Thyroid gland (tissue), 4 donors: Measurements from ENCODE around the gene B4GALT4. TPM values are rescaled to one million over a fixed set of nuclear protein-coding genes. Genes with fewer than 3 reads are reported as not detected.

Experiments
- DNase-seq, 2 donors: peaks; one replicate each; pipeline ENCODE4 v3.0.0-alpha.2; 2019
- H3K27ac ChIP-seq, 3 donors: fragments of 200-600 bp; sonication (generic); 1 replicate in 2 of 3; 2 replicates in 1 of 3; pipeline ENCODE4 v1.5.1; 2016 to 2019; ENCODE audit warnings: mild to moderate bottlenecking in 1 of 3, moderate library complexity in 1 of 3
- H3K27me3 ChIP-seq: fragments of 200-600 bp; sonication (generic); one replicate; pipeline ENCODE4 v1.5.1; 2019
- H3K36me3 ChIP-seq, 2 donors: fragments of 200-600 bp; sonication (generic); one replicate each; pipeline ENCODE4 v1.5.1; 2016 to 2019
- H3K4me1 ChIP-seq, 2 donors: fragments of 200-600 bp; sonication (generic); one replicate each; pipeline ENCODE4 v1.5.1; 2017 to 2019
- H3K4me3 ChIP-seq, 3 donors: fragments of 200-600 bp; sonication (generic); replicated peaks in 1 of 3; 1 replicate in 2 of 3; 2 replicates in 1 of 3; pipeline ENCODE4 v1.5.1; 2016; ENCODE audit warnings: mild to moderate bottlenecking in 1 of 3
- H3K9me3 ChIP-seq: fragments of 200-600 bp; sonication (generic); one replicate; pipeline ENCODE4 v1.5.1; 2017
- POLR2A ChIP-seq, 2 donors: fragments of 450-650 bp; IDR thresholded peaks; one replicate each; pipeline ENCODE4 v1.6.1; 2017; ENCODE audit warnings: antibody characterized with exemption in 2 of 2, mild to moderate bottlenecking in 2 of 2, moderate library complexity in 1 of 2
- WGBS, 2 donors: methylation state at CpG; one replicate each; pipeline ENCODE4 v1.1.5; 2017; 5-methylcytosine and 5-hydroxymethylcytosine counted together
- intact Hi-C: fragments of 100-400 bp; cut with DNase I; formaldehyde crosslinking; loops from one replicate; pipeline ENCODE4 v1.15.1; 2023
- total RNA-seq, 4 donors: library from RNA; depleted of rRNA; stranded (reverse); fragments of >200 nt; gene quantifications; one replicate each; pipeline ENCODE4 v1.2.3, GENCODE V29; 2016
- TF ChIP-seq, protein P1 (sequence below), 6 experiments: fragments of 200-600 bp in 3 of 6; fragments of 450-650 bp in 3 of 6; sonication (generic) in 3 of 6; IDR thresholded peaks; one replicate each; pipeline ENCODE4 v1.5.1; 2016 to 2019; ENCODE audit warnings: antibody characterized with exemption in 6 of 6, mild to moderate bottlenecking in 2 of 6, inconsistent platforms in 1 of 6, moderate library complexity in 1 of 6

The B4GALT4 gene
- total RNA-seq, 4 donors from 2014 or later, result 18.8 to 23.5 (median 21.3) TPM

- 85 to 86% methylated on average over 7 of the region's 7 CpGs for WGBS, 2 donors
- no peaks in the 10 kb centered on the region for H3K36me3 ChIP-seq
- no peak for DNase-seq
- no peaks in the 10 kb centered on the region for H3K27me3 ChIP-seq
- TF ChIP-seq, protein P1, sequence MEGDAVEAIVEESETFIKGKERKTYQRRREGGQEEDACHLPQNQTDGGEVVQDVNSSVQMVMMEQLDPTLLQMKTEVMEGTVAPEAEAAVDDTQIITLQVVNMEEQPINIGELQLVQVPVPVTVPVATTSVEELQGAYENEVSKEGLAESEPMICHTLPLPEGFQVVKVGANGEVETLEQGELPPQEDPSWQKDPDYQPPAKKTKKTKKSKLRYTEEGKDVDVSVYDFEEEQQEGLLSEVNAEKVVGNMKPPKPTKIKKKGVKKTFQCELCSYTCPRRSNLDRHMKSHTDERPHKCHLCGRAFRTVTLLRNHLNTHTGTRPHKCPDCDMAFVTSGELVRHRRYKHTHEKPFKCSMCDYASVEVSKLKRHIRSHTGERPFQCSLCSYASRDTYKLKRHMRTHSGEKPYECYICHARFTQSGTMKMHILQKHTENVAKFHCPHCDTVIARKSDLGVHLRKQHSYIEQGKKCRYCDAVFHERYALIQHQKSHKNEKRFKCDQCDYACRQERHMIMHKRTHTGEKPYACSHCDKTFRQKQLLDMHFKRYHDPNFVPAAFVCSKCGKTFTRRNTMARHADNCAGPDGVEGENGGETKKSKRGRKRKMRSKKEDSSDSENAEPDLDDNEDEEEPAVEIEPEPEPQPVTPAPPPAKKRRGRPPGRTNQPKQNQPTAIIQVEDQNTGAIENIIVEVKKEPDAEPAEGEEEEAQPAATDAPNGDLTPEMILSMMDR (IDR thresholded peaks at IDR 0.05), result no peak
- no peak for TF ChIP-seq POLR2A (IDR thresholded peaks at IDR 0.05)
- H3K4me1 ChIP-seq, result no peaks in the 10 kb centered on the region
- no peak overlapping the region for H3K27ac ChIP-seq
- no peak overlapping the region for H3K4me3 ChIP-seq
- no peaks in the 10 kb centered on the region for H3K9me3 ChIP-seq
- intact Hi-C loops, result no loop called here
Measured at GRCh38 chr3:119194237-119195150, 46.2 kb downstream of the B4GALT4 start.

DNA sequence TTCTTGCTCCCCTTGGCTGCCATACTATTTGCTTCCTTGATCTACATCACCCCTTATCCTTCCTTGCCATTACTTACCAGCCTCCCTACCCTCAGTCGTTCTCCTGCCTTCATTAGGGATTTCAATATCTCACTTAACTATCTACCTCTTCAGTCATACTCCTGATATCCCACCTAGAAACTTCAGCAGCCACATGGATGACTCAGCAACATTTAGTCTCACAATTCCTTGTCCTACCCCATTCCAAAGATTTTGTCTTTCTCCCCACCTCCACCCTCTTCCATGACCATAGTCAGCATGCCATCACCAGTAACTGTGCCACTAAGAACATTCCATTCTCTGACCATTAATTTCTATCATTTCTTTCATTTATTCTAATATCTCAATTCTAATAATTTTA, 48.9 kb downstream of the B4GALT4 start:
- TF ChIP-seq POLR2A (IDR thresholded peaks at IDR 0.05), result no peak
- TF ChIP-seq, protein P1 (IDR thresholded peaks at IDR 0.05), result no peak
- no peak for DNase-seq
- no peaks in the 10 kb centered on the region for H3K36me3 ChIP-seq
- no peak overlapping the region for H3K4me3 ChIP-seq
- WGBS, 2 donors, result 86 to 88% methylated on average over 1 of the region's 1 CpG
- no peaks in the 10 kb centered on the region for H3K4me1 ChIP-seq
- intact Hi-C loops, result no loop called here
- H3K9me3 ChIP-seq, result no peaks in the 10 kb centered on the region
- H3K27ac ChIP-seq, result no peak overlapping the region
- no peaks in the 10 kb centered on the region for H3K27me3 ChIP-seq

GRCh38 chr3:119187266-119187665, 53.4 kb downstream of the B4GALT4 start:
- TF ChIP-seq, protein P1 (IDR thresholded peaks at IDR 0.05), result no peak
- TF ChIP-seq POLR2A (IDR thresholded peaks at IDR 0.05), result no peak
- Histone ChIP-seq H3K36me3 (no peaks in the 10 kb centered on the region), H3K27ac (no peak overlapping the region), H3K4me1 (no peaks in the 10 kb centered on the region), H3K9me3 (no peaks in the 10 kb centered on the region), H3K27me3 (no peaks in the 10 kb centered on the region), H3K4me3 (no peak overlapping the region)
- intact Hi-C loops, result no loop called here
- DNase-seq, result no peak

DNA sequence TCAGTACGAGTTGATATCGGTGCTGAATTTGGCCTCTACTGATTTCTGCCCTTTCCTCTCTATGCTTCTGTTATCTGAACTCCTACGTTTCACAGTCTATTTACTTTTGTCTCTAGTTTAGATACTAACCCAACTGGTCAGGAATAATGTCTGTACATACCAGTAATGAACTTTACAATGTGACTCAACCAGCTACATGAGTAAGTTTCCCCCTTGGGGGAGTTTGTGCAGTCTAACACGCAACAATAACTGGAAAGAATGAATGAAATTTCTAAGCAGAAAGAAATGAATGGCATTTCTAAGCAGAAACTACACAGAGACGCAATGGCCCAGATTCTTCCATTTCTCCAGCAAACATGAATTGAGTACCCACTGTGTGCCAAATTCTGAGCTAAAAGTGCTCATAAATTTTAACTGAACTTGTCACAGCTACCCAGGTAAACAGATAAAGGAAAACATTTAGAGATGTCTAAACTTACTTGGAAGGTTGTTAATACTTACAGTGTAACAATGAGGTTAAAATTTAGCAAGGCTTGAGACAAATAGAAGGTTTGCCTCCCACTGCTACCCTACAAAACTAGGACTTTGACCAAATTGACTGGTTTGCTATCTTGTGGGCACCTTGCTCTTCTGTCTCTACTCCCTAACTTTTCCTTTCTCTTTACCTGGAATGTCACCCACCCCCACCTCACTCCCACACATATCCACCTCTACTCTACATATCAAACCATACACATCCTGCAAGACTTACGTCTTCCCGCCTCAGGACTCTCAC, 55.7 kb downstream of the B4GALT4 start:
- Histone ChIP-seq H3K4me3 (no peak overlapping the region), H3K27ac (no peak overlapping the region), H3K4me1 (no peaks in the 10 kb centered on the region), H3K27me3 (no peaks in the 10 kb centered on the region), H3K9me3 (no peaks in the 10 kb centered on the region), H3K36me3 (no peaks in the 10 kb centered on the region)
- no peak for TF ChIP-seq POLR2A (IDR thresholded peaks at IDR 0.05)
- TF ChIP-seq, protein P1 (IDR thresholded peaks at IDR 0.05), result no peak
- WGBS, 2 donors, result 88 to 91% methylated on average over 7 of the region's 7 CpGs
- intact Hi-C loops, result no loop called here
- DNase-seq, result no peak

DNA sequence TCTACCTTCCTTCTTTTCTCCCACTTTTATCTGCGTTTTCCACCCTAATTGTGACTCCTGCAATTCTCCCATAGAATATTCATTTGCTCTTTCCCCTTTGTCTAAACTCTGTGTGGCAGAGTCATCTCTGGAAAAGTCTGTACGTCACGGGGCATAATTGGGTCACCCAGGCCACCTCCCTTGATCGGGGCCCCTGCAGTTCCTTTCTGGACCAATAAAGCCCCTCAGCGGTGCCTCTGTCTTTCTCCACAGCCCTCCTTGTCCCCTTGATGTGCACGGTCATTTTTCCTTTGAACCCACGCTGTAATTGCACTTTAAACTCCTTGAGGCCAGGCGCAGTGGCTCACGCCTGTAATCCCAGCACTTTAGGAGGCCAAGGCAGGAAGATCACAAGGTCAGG, 56.6 kb downstream of the B4GALT4 start:
- no peaks in the 10 kb centered on the region for H3K4me1 ChIP-seq
- H3K27me3 ChIP-seq, result no peaks in the 10 kb centered on the region
- no peak for DNase-seq
- H3K4me3 ChIP-seq, result no peak overlapping the region
- H3K9me3 ChIP-seq, result no peaks in the 10 kb centered on the region
- TF ChIP-seq, protein P1 (IDR thresholded peaks at IDR 0.05), result no peak
- no peak for TF ChIP-seq POLR2A (IDR thresholded peaks at IDR 0.05)
- H3K27ac ChIP-seq, result no peak overlapping the region
- 77 to 84% methylated on average over 9 of the region's 9 CpGs for WGBS, 2 donors
- no peaks in the 10 kb centered on the region for H3K36me3 ChIP-seq
- intact Hi-C loops, result no loop called here
